ENCODE results near the gene TAS2R38.
"Not testable (repeated sequence)": the region's sequence is repeated elsewhere in the genome, so short reads cannot be mapped to it uniquely, and the experiment has no call there.

TAS2R38 gene

GRCh38 chr7:141973673-141974072, at the start of gene TAS2R38:
Gene TAS2R38, minus strand, starts transcription at chr7:141973773. Its CDS starts 84 bp downstream, at chr7:141973689.
- DNase-seq = no peak

GRCh38 chr7:142018154-142018553, 44.6 kb upstream of the TAS2R38 start:
- no peak for DNase-seq

- no peak for DNase-seq
Observed at GRCh38 chr7:142017451-142017850, 43.9 kb upstream of the TAS2R38 start.

GRCh38 chr7:142012825-142013511, 39.4 kb upstream of the TAS2R38 start:
- DNase-seq = no peak

- DNase-seq = no peak
Observed at GRCh38 chr7:142010952-142011548, 37.5 kb upstream of the TAS2R38 start.

GRCh38 chr7:142009187-142009586, 35.6 kb upstream of the TAS2R38 start:
- no peak for DNase-seq

- no peak for DNase-seq
Observed at GRCh38 chr7:142006577-142006976, 33.0 kb upstream of the TAS2R38 start.

GRCh38 chr7:142002179-142002578, 28.6 kb upstream of the TAS2R38 start:
- no peak for DNase-seq

- DNase-seq = no peak
Observed at GRCh38 chr7:142001163-142001874, 27.7 kb upstream of the TAS2R38 start.

GRCh38 chr7:142000244-142000643, 26.7 kb upstream of the TAS2R38 start:
- DNase-seq = no peak

- DNase-seq = no peak
Observed at GRCh38 chr7:141999058-141999623, 25.6 kb upstream of the TAS2R38 start.

- no peak for DNase-seq
Observed at GRCh38 chr7:141993354-141993753, 19.8 kb upstream of the TAS2R38 start.

GRCh38 chr7:141992688-141993087, 19.1 kb upstream of the TAS2R38 start:
- DNase-seq = no peak

GRCh38 chr7:141992156-141992555, 18.6 kb upstream of the TAS2R38 start:
- DNase-seq = no peak

- DNase-seq = no peak
Observed at GRCh38 chr7:141991140-141991539, 17.6 kb upstream of the TAS2R38 start.

- no peak for DNase-seq
Observed at GRCh38 chr7:141990011-141990725, 16.6 kb upstream of the TAS2R38 start.

- not testable (repeated sequence) for DNase-seq
Observed at GRCh38 chr7:141987803-141988202, 14.2 kb upstream of the TAS2R38 start.

- DNase-seq = no peak
Observed at GRCh38 chr7:141986923-141987322, 13.3 kb upstream of the TAS2R38 start.

- DNase-seq = not testable (repeated sequence)
Observed at GRCh38 chr7:141985926-141986325, 12.4 kb upstream of the TAS2R38 start.

- no peak for DNase-seq
Observed at GRCh38 chr7:141979568-141979967, 6.0 kb upstream of the TAS2R38 start.

GRCh38 chr7:141978351-141978750, 4.8 kb upstream of the TAS2R38 start:
- DNase-seq = no peak

GRCh38 chr7:141976524-141977245, 3.1 kb upstream of the TAS2R38 start:
- DNase-seq = no peak

Measured in NCI-H1048 (cell line).